ENCODE data around the gene TMEM101. TPM values are rescaled to one million over a fixed set of nuclear protein-coding genes. Genes with fewer than 3 reads are reported as not detected.
"Not testable (repeated sequence)": the region's sequence is repeated elsewhere in the genome, so short reads cannot be mapped to it uniquely, and the experiment has no call there.

The TMEM101 gene
- total RNA-seq, 1 donor from 2014 or later = 22.6 TPM

GRCh38 chr17:44000871-44001460, 13.8 kb downstream of the TMEM101 start:
- DNase-seq = no peak
- Mint-ChIP-seq H3K4me1 (ENCODE audit: low read depth, unreplicated experiment) (no peaks in the 10 kb centered on the region), H3K27me3 (ENCODE audit: unreplicated experiment) (peaks cover 13% of the 10 kb centered on the region), H3K27ac (ENCODE audit: unreplicated experiment) (no peak overlapping the region), H3K9me3 (ENCODE audit: unreplicated experiment) (peaks cover 1% of the 10 kb centered on the region), H3K36me3 (ENCODE audit: unreplicated experiment) (no peaks in the 10 kb centered on the region), H3K4me3 (ENCODE audit: unreplicated experiment) (no peak overlapping the region)
- TF ChIP-seq CTCF (IDR thresholded peaks at IDR 0.05; ENCODE audit: partially characterized antibody, unreplicated experiment) = no peak

GRCh38 chr17:44000141-44000860, 14.5 kb downstream of the TMEM101 start:
- no peaks in the 10 kb centered on the region for H3K4me1 Mint-ChIP-seq (ENCODE audit: low read depth, unreplicated experiment)
- H3K9me3 Mint-ChIP-seq (ENCODE audit: unreplicated experiment) = peaks cover 1% of the 10 kb centered on the region
- TF ChIP-seq CTCF (IDR thresholded peaks at IDR 0.05; ENCODE audit: partially characterized antibody, unreplicated experiment) = no peak
- H3K27ac Mint-ChIP-seq (ENCODE audit: unreplicated experiment) = no peak overlapping the region
- H3K4me3 Mint-ChIP-seq (ENCODE audit: unreplicated experiment) = no peak overlapping the region
- peaks cover 12% of the 10 kb centered on the region for H3K27me3 Mint-ChIP-seq (ENCODE audit: unreplicated experiment)
- DNase-seq = no peak
- no peaks in the 10 kb centered on the region for H3K36me3 Mint-ChIP-seq (ENCODE audit: unreplicated experiment)

GRCh38 chr17:43999024-43999423, 15.7 kb downstream of the TMEM101 start:
- Mint-ChIP-seq H3K27ac (ENCODE audit: unreplicated experiment) (no peak overlapping the region), H3K36me3 (ENCODE audit: unreplicated experiment) (no peaks in the 10 kb centered on the region), H3K4me3 (ENCODE audit: unreplicated experiment) (no peak overlapping the region), H3K9me3 (ENCODE audit: unreplicated experiment) (peaks cover 1% of the 10 kb centered on the region), H3K4me1 (ENCODE audit: low read depth, unreplicated experiment) (peaks cover 2% of the 10 kb centered on the region), H3K27me3 (ENCODE audit: unreplicated experiment) (peaks cover 8% of the 10 kb centered on the region)
- no peak for DNase-seq
- no peak for TF ChIP-seq CTCF (IDR thresholded peaks at IDR 0.05; ENCODE audit: partially characterized antibody, unreplicated experiment)

- Mint-ChIP-seq H3K27me3 (ENCODE audit: unreplicated experiment) (peaks cover 7% of the 10 kb centered on the region), H3K4me3 (ENCODE audit: unreplicated experiment) (no peak overlapping the region), H3K36me3 (ENCODE audit: unreplicated experiment) (no peaks in the 10 kb centered on the region), H3K27ac (ENCODE audit: unreplicated experiment) (no peak overlapping the region), H3K4me1 (ENCODE audit: low read depth, unreplicated experiment) (peaks cover 2% of the 10 kb centered on the region), H3K9me3 (ENCODE audit: unreplicated experiment) (peaks cover 1% of the 10 kb centered on the region)
- DNase-seq = no peak
- TF ChIP-seq CTCF (IDR thresholded peaks at IDR 0.05; ENCODE audit: partially characterized antibody, unreplicated experiment) = no peak
Measured at GRCh38 chr17:43998552-43998951, 16.2 kb downstream of the TMEM101 start.

- not testable (repeated sequence) for H3K4me1 Mint-ChIP-seq (ENCODE audit: low read depth, unreplicated experiment); H3K9me3 Mint-ChIP-seq (ENCODE audit: unreplicated experiment); H3K27ac Mint-ChIP-seq (ENCODE audit: unreplicated experiment); DNase-seq; H3K36me3 Mint-ChIP-seq (ENCODE audit: unreplicated experiment); H3K27me3 Mint-ChIP-seq (ENCODE audit: unreplicated experiment); H3K4me3 Mint-ChIP-seq (ENCODE audit: unreplicated experiment)
Measured at GRCh38 chr17:43997180-43997579, 17.6 kb downstream of the TMEM101 start.
